Measurements from ENCODE around the gene GKN1. TPM values are rescaled to one million over a fixed set of nuclear protein-coding genes. Genes with fewer than 3 reads are reported as not detected.

GKN1 gene
- total RNA-seq, 1 donor from 2014 or later, result not detected

- no peaks in the 10 kb centered on the region for H3K4me1 ChIP-seq
- intact Hi-C loops (cut with micrococcal nuclease), result no loop called here
- no peak for DNase-seq
- H3K4me3 ChIP-seq, result no peak overlapping the region
- H3K27me3 ChIP-seq (ENCODE audit: low read depth), result peaks cover 5% of the 10 kb centered on the region
- no peaks in the 10 kb centered on the region for H3K9me3 ChIP-seq (replicated peaks)
- H3K36me3 ChIP-seq, result no peaks in the 10 kb centered on the region
- TF ChIP-seq, protein P1, sequence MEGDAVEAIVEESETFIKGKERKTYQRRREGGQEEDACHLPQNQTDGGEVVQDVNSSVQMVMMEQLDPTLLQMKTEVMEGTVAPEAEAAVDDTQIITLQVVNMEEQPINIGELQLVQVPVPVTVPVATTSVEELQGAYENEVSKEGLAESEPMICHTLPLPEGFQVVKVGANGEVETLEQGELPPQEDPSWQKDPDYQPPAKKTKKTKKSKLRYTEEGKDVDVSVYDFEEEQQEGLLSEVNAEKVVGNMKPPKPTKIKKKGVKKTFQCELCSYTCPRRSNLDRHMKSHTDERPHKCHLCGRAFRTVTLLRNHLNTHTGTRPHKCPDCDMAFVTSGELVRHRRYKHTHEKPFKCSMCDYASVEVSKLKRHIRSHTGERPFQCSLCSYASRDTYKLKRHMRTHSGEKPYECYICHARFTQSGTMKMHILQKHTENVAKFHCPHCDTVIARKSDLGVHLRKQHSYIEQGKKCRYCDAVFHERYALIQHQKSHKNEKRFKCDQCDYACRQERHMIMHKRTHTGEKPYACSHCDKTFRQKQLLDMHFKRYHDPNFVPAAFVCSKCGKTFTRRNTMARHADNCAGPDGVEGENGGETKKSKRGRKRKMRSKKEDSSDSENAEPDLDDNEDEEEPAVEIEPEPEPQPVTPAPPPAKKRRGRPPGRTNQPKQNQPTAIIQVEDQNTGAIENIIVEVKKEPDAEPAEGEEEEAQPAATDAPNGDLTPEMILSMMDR (IDR thresholded peaks at IDR 0.05; ENCODE audit: borderline replicate concordance), result no peak
- H3K27ac ChIP-seq (replicated peaks), result no peak overlapping the region
Observed at GRCh38 chr2:68959001-68959400, 15.4 kb upstream of the GKN1 start.

DNA sequence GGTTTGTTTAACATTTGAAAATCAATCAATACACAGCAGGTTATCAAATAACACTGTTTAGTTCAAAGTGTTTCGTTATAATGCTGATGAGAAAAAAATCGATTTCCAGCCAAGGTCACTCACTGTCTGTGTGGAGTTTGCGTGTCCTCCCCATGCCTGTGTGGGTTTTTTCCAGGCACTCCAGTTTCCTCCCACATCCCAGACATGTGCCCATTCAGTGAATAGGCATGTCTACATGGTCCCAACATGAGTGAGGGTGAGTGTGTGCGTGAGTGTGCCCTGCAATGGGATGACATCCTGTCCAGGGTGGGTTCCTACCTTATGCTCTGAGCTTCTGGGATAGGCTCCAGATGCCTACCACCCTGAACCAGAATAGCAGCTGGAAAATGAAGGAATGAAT is 13.1 kb upstream of the GKN1 start:
- DNase-seq, result no peak
- no peaks in the 10 kb centered on the region for H3K4me1 ChIP-seq
- TF ChIP-seq, protein P1 (IDR thresholded peaks at IDR 0.05; ENCODE audit: borderline replicate concordance), result no peak
- peaks cover 5% of the 10 kb centered on the region for H3K27me3 ChIP-seq (ENCODE audit: low read depth)
- H3K4me3 ChIP-seq, result no peak overlapping the region
- no peak overlapping the region for H3K27ac ChIP-seq (replicated peaks)
- intact Hi-C loops (cut with micrococcal nuclease), result no loop called here
- no peaks in the 10 kb centered on the region for H3K36me3 ChIP-seq
- no peaks in the 10 kb centered on the region for H3K9me3 ChIP-seq (replicated peaks)

GRCh38 chr2:68964282-68964681 is 10.2 kb upstream of the GKN1 start:
- Histone ChIP-seq H3K9me3 (replicated peaks) (no peaks in the 10 kb centered on the region), H3K27ac (replicated peaks) (no peak overlapping the region), H3K36me3 (no peaks in the 10 kb centered on the region), H3K4me1 (no peaks in the 10 kb centered on the region), H3K4me3 (no peak overlapping the region), H3K27me3 (ENCODE audit: low read depth) (peaks cover 5% of the 10 kb centered on the region)
- DNase-seq, result no peak
- intact Hi-C loops (cut with micrococcal nuclease), result no loop called here
- TF ChIP-seq, protein P1 (IDR thresholded peaks at IDR 0.05; ENCODE audit: borderline replicate concordance), result no peak

GRCh38 chr2:68968221-68968620 is 6.2 kb upstream of the GKN1 start:
- H3K4me3 ChIP-seq, result no peak overlapping the region
- intact Hi-C loops (cut with micrococcal nuclease), result no loop called here
- H3K36me3 ChIP-seq, result no peaks in the 10 kb centered on the region
- no peaks in the 10 kb centered on the region for H3K9me3 ChIP-seq (replicated peaks)
- H3K4me1 ChIP-seq, result no peaks in the 10 kb centered on the region
- DNase-seq, result no peak
- TF ChIP-seq, protein P1 (IDR thresholded peaks at IDR 0.05; ENCODE audit: borderline replicate concordance), result no peak
- peaks cover 5% of the 10 kb centered on the region for H3K27me3 ChIP-seq (ENCODE audit: low read depth)
- H3K27ac ChIP-seq (replicated peaks), result no peak overlapping the region

GRCh38 chr2:68969736-68970490 is 4.5 kb upstream of the GKN1 start:
- no peaks in the 10 kb centered on the region for H3K9me3 ChIP-seq (replicated peaks)
- H3K4me3 ChIP-seq, result no peak overlapping the region
- H3K4me1 ChIP-seq, result peaks cover 1% of the 10 kb centered on the region
- H3K27ac ChIP-seq (replicated peaks), result no peak overlapping the region
- H3K36me3 ChIP-seq, result no peaks in the 10 kb centered on the region
- TF ChIP-seq, protein P1 (IDR thresholded peaks at IDR 0.05; ENCODE audit: borderline replicate concordance), result no peak
- intact Hi-C loops (cut with micrococcal nuclease), result no loop called here
- H3K27me3 ChIP-seq (ENCODE audit: low read depth), result no peaks in the 10 kb centered on the region
- no peak for DNase-seq

Data from left ventricle myocardium inferior (tissue), 1 donor.